A172 (cell line): ENCODE data around the gene SNF8. TPM values are rescaled to one million over a fixed set of nuclear protein-coding genes. Genes with fewer than 3 reads are reported as not detected.

Experiments used
- DNase-seq: peaks from one replicate; pipeline ENCODE4 v3.0.0-alpha.2; 2015; ENCODE audit warnings: low spot score
- total RNA-seq: library from RNA; depleted of rRNA; stranded (reverse); fragments of >200 nt; shearing (Covaris generic); gene quantifications from 2 replicates; pipeline ENCODE4 v1.2.3, GENCODE V29; 2014

SNF8 gene
- total RNA-seq, 1 experiment from 2014 or later, result 157 TPM

GRCh38 chr17:48929812-48930165 lies 14.9 kb downstream of the SNF8 start:
- DNase-seq, result no peak

GRCh38 chr17:48928876-48929811 lies 15.5 kb downstream of the SNF8 start:
- no peak for DNase-seq

GRCh38 chr17:48927978-48928745 lies 16.5 kb downstream of the SNF8 start:
- no peak for DNase-seq

- DNase-seq, result no peak
These were observed 18.7 kb downstream of the SNF8 start for GRCh38 chr17:48925991-48926342.

- DNase-seq, result no peak
These were observed 19.2 kb downstream of the SNF8 start for GRCh38 chr17:48925251-48925990.

GRCh38 chr17:48915459-48916282 lies 29.0 kb downstream of the SNF8 start:
- DNase-seq, result peak; percentile 94

GRCh38 chr17:48912476-48912875 lies 32.2 kb downstream of the SNF8 start:
- no peak for DNase-seq

GRCh38 chr17:48910370-48910769 lies 34.3 kb downstream of the SNF8 start:
- no peak for DNase-seq

GRCh38 chr17:48909783-48910182 lies 34.9 kb downstream of the SNF8 start:
- DNase-seq, result no peak

- DNase-seq, result peak; percentile 81
These were observed 35.7 kb downstream of the SNF8 start for GRCh38 chr17:48908853-48909394.

- peak; percentile 91 for DNase-seq
These were observed 36.4 kb downstream of the SNF8 start, which contains the start of gene UBE2Z for GRCh38 chr17:48908047-48908843. Gene UBE2Z (plus strand): TSS chr17:48908407. CDS start chr17:48908504, 97 bp downstream.

- DNase-seq, result no peak
These were observed 37.0 kb downstream of the SNF8 start for GRCh38 chr17:48907713-48908046.

GRCh38 chr17:48905987-48906515 lies 38.6 kb downstream of the SNF8 start:
- DNase-seq, result no peak

- no peak for DNase-seq
These were observed 40.2 kb downstream of the SNF8 start for GRCh38 chr17:48904428-48904827.

- no peak for DNase-seq
These were observed 41.2 kb downstream of the SNF8 start for GRCh38 chr17:48903401-48903800.

- no peak for DNase-seq
These were observed 43.4 kb downstream of the SNF8 start for GRCh38 chr17:48901241-48901640.

GRCh38 chr17:48894886-48895285 lies 49.8 kb downstream of the SNF8 start:
- no peak for DNase-seq

- no peak for DNase-seq
These were observed 50.8 kb downstream of the SNF8 start for GRCh38 chr17:48893646-48894508.
